COLO668 (cell line): ENCODE measurements around the gene CDH5.

Experiments used
- DNase-seq: peaks from one replicate; lab custom pipeline; 2025; ENCODE audit not compliant: unreplicated experiment; lab: John Stamatoyannopoulos, UW

CDH5 gene

GRCh38 chr16:66352304-66352703 lies 14.2 kb upstream of the CDH5 start:
- DNase-seq = no peak

GRCh38 chr16:66353055-66353454 lies 13.4 kb upstream of the CDH5 start:
- no peak for DNase-seq

GRCh38 chr16:66354034-66354909 lies 12.2 kb upstream of the CDH5 start:
- DNase-seq = no peak

GRCh38 chr16:66355526-66355925 lies 11.0 kb upstream of the CDH5 start:
- DNase-seq = no peak

- DNase-seq = peak; percentile 37
Measured at GRCh38 chr16:66357523-66357928, 9.0 kb upstream of the CDH5 start.

GRCh38 chr16:66358231-66358630 lies 8.3 kb upstream of the CDH5 start:
- DNase-seq = no peak

- no peak for DNase-seq
Measured at GRCh38 chr16:66359012-66359411, 7.5 kb upstream of the CDH5 start.

GRCh38 chr16:66359811-66360608 lies 6.5 kb upstream of the CDH5 start:
- no peak for DNase-seq

- DNase-seq = no peak
Measured at GRCh38 chr16:66360624-66361324, 5.7 kb upstream of the CDH5 start.

GRCh38 chr16:66361604-66362135 lies 4.8 kb upstream of the CDH5 start:
- DNase-seq = no peak

GRCh38 chr16:66363211-66363777 lies 3.2 kb upstream of the CDH5 start:
- no peak for DNase-seq

GRCh38 chr16:66364117-66364958 lies 2.2 kb upstream of the CDH5 start:
- DNase-seq = peak; percentile 20

- DNase-seq = no peak
Measured at GRCh38 chr16:66364959-66365306, 1.6 kb upstream of the CDH5 start.

- DNase-seq = no peak
Measured at GRCh38 chr16:66365651-66366050, 840 bp upstream of the CDH5 start.

- no peak for DNase-seq
Measured at GRCh38 chr16:66367968-66368891, 1.7 kb downstream of the CDH5 start.

GRCh38 chr16:66369055-66369592 lies 2.6 kb downstream of the CDH5 start:
- no peak for DNase-seq

- DNase-seq = no peak
Measured at GRCh38 chr16:66370786-66371684, 4.5 kb downstream of the CDH5 start.
